ENCODE results near the gene LIAS. TPM values are rescaled to one million over a fixed set of nuclear protein-coding genes. Genes with fewer than 3 reads are reported as not detected.

Gene LIAS
- total and polyA plus RNA-seq, 8 donors: 5.9 to 18.1 (median 10.1) TPM

DNA sequence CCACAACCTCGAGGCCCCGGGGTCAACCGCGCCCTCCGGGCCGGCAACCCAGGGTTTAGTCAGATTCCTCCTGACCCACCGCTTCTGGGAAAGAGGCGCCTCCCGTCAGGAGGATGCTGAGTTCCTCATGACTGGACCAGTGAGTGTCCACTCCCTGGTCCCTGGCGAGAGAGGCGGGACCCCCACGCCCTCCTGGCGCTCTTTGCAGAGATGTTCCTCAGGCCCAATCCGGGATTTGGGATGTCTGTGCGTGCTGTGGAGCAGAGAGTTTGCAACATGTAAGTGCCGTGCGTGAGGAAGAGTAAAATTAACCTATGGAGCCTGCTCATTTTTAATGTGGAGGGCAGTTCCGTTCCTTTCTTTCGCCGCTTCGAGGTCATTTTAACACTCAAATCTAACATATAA lies 69.2 kb downstream of the LIAS start:
- peak in 1 of 6 donors; percentile 82 for DNase-seq
- no peaks in the 10 kb centered on the region for H3K27me3 ChIP-seq
- H3K9me3 ChIP-seq: no peaks in the 10 kb centered on the region
- intact Hi-C loops (cut with DNase I): no loop called here
- ATAC-seq: peak; percentile 17 to 41 (median 32)
- peak overlapping the region; percentile 86 to 98 (median 95) for H3K27ac ChIP-seq
- TF ChIP-seq, protein P1, sequence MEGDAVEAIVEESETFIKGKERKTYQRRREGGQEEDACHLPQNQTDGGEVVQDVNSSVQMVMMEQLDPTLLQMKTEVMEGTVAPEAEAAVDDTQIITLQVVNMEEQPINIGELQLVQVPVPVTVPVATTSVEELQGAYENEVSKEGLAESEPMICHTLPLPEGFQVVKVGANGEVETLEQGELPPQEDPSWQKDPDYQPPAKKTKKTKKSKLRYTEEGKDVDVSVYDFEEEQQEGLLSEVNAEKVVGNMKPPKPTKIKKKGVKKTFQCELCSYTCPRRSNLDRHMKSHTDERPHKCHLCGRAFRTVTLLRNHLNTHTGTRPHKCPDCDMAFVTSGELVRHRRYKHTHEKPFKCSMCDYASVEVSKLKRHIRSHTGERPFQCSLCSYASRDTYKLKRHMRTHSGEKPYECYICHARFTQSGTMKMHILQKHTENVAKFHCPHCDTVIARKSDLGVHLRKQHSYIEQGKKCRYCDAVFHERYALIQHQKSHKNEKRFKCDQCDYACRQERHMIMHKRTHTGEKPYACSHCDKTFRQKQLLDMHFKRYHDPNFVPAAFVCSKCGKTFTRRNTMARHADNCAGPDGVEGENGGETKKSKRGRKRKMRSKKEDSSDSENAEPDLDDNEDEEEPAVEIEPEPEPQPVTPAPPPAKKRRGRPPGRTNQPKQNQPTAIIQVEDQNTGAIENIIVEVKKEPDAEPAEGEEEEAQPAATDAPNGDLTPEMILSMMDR (IDR thresholded peaks at IDR 0.05): no peak
- peaks cover 0 to 3% (median 0%) of the 10 kb centered on the region in 3 donors for H3K36me3 ChIP-seq
- peak overlapping the region; percentile 69 to 82 (median 77) for H3K4me3 ChIP-seq
- peaks cover 0 to 10% (median 4%) of the 10 kb centered on the region in 3 donors for H3K4me1 ChIP-seq
- 1% methylated on average over 21 of the region's 21 CpGs for WGBS, 2 donors
- no peak for FAIRE-seq

Small RNAs within 50 kb of the gene (microRNA-seq; reads per million reads assigned to microRNA genes)
- gene MIR5591: 0 to 0.29 reads per million in 2 donors

Other genes with a start within 250 kb of the LIAS start
- 10 to 100 TPM; 31.4 to 53.1 (median 40.6) TPM for gene RFC1, start 92.7 kb upstream of the LIAS start, total RNA-seq
- 10 to 100 TPM in 1 of 2 donors, 1 to 10 TPM in 1; 9.1 to 14.6 TPM for gene RFC1, start 92.7 kb upstream of the LIAS start, polyA plus RNA-seq
- gene KLB, start 52.1 kb upstream of the LIAS start, total RNA-seq: 1 to 10 TPM; 1.2 to 4.6 (median 2.7) TPM
- gene KLB, start 52.1 kb upstream of the LIAS start, polyA plus RNA-seq: 1 to 10 TPM in 1 of 2 donors, under 1 TPM in 1; 0.94 to 1.1 TPM
- 1,000 to 10,000 TPM in 5 of 6 donors, 100 to 1,000 TPM in 1; 952 to 1,393 (median 1,175) TPM for gene RPL9, start 134 bp upstream of the LIAS start, total RNA-seq
- gene RPL9, start 134 bp upstream of the LIAS start, polyA plus RNA-seq: 1,000 to 10,000 TPM; 1,500 to 2,346 TPM
- 10 to 100 TPM; 16.0 to 84.8 (median 54.9) TPM for gene UGDH, start 68.4 kb downstream of the LIAS start, total RNA-seq
- 1 to 10 TPM; 7.0 to 8.7 TPM for gene UGDH, start 68.4 kb downstream of the LIAS start, polyA plus RNA-seq
- 10 to 100 TPM; 41.5 to 53.6 (median 46.9) TPM for gene SMIM14, start 179.8 kb downstream of the LIAS start, total RNA-seq
- gene SMIM14, start 179.8 kb downstream of the LIAS start, polyA plus RNA-seq: 10 to 100 TPM; 14.3 to 22.6 TPM
- gene UBE2K, start 239.1 kb downstream of the LIAS start, total RNA-seq: 10 to 100 TPM; 15.8 to 32.4 (median 24.8) TPM
- 10 to 100 TPM; 14.1 to 18.2 TPM for gene UBE2K, start 239.1 kb downstream of the LIAS start, polyA plus RNA-seq

All from pancreas (tissue), 10 donors.